ENCODE results near the gene XXYLT1.
A peak's percentile ranks its signal among the peaks of the same experiment; 100 is the strongest.

The XXYLT1 gene

GRCh38 chr3:195266428-195266827 is 4.5 kb downstream of the XXYLT1 start:
- Histone ChIP-seq H3K4me3 (ENCODE audit: insufficient read length, low read depth) (no peak overlapping the region), H3K9me3 (ENCODE audit: insufficient read depth, low read length) (no peaks in the 10 kb centered on the region), H3K27me3 (ENCODE audit: insufficient read depth, insufficient read length) (no peaks in the 10 kb centered on the region), H3K9ac (ENCODE audit: insufficient read length, low read depth) (no peak overlapping the region), H3K4me1 (ENCODE audit: insufficient read depth, insufficient read length) (peaks cover 11% of the 10 kb centered on the region), H3K36me3 (ENCODE audit: insufficient read depth, insufficient read length, low read length) (peaks cover 57% of the 10 kb centered on the region)
- TF ChIP-seq SUZ12 (IDR thresholded peaks at IDR 0.05; ENCODE audit: extremely low read depth, insufficient read depth, insufficient read length) (no peak), ZNF274 (IDR thresholded peaks at IDR 0.05; ENCODE audit: low read depth, low read length) (no peak), YY1 (IDR thresholded peaks at IDR 0.05; ENCODE audit: insufficient read depth, insufficient read length) (no peak)
- no peak for DNase-seq (ENCODE audit: low read depth, low spot score)

- no peak overlapping the region for H3K9ac ChIP-seq (ENCODE audit: insufficient read length, low read depth)
- peaks cover 14% of the 10 kb centered on the region for H3K4me1 ChIP-seq (ENCODE audit: insufficient read depth, insufficient read length)
- H3K27me3 ChIP-seq (ENCODE audit: insufficient read depth, insufficient read length), result no peaks in the 10 kb centered on the region
- H3K4me3 ChIP-seq (ENCODE audit: insufficient read length, low read depth), result no peak overlapping the region
- H3K36me3 ChIP-seq (ENCODE audit: insufficient read depth, insufficient read length, low read length), result peaks cover 57% of the 10 kb centered on the region
- H3K9me3 ChIP-seq (ENCODE audit: insufficient read depth, low read length), result no peaks in the 10 kb centered on the region
- no peak for DNase-seq (ENCODE audit: low read depth, low spot score)
- no peak for TF ChIP-seq ZNF274 (IDR thresholded peaks at IDR 0.05; ENCODE audit: low read depth, low read length)
- no peak for TF ChIP-seq SUZ12 (IDR thresholded peaks at IDR 0.05; ENCODE audit: extremely low read depth, insufficient read depth, insufficient read length)
- no peak for TF ChIP-seq YY1 (IDR thresholded peaks at IDR 0.05; ENCODE audit: insufficient read depth, insufficient read length)
Measured at GRCh38 chr3:195265363-195265976, 5.5 kb downstream of the XXYLT1 start.

- Histone ChIP-seq H3K27me3 (ENCODE audit: insufficient read depth, insufficient read length) (no peaks in the 10 kb centered on the region), H3K4me1 (ENCODE audit: insufficient read depth, insufficient read length) (peaks cover 9% of the 10 kb centered on the region), H3K4me3 (ENCODE audit: insufficient read length, low read depth) (no peak overlapping the region), H3K9me3 (ENCODE audit: insufficient read depth, low read length) (no peaks in the 10 kb centered on the region), H3K36me3 (ENCODE audit: insufficient read depth, insufficient read length, low read length) (peaks cover 53% of the 10 kb centered on the region), H3K9ac (ENCODE audit: insufficient read length, low read depth) (no peak overlapping the region)
- no peak for TF ChIP-seq SUZ12 (IDR thresholded peaks at IDR 0.05; ENCODE audit: extremely low read depth, insufficient read depth, insufficient read length)
- TF ChIP-seq ZNF274 (IDR thresholded peaks at IDR 0.05; ENCODE audit: low read depth, low read length), result no peak
- no peak for TF ChIP-seq YY1 (IDR thresholded peaks at IDR 0.05; ENCODE audit: insufficient read depth, insufficient read length)
- no peak for DNase-seq (ENCODE audit: low read depth, low spot score)
Measured at GRCh38 chr3:195263925-195264600, 6.9 kb downstream of the XXYLT1 start.

GRCh38 chr3:195263193-195263924 is 7.6 kb downstream of the XXYLT1 start:
- H3K4me1 ChIP-seq (ENCODE audit: insufficient read depth, insufficient read length), result peaks cover 3% of the 10 kb centered on the region
- no peaks in the 10 kb centered on the region for H3K9me3 ChIP-seq (ENCODE audit: insufficient read depth, low read length)
- no peak for DNase-seq (ENCODE audit: low read depth, low spot score)
- TF ChIP-seq ZNF274 (IDR thresholded peaks at IDR 0.05; ENCODE audit: low read depth, low read length) (no peak), YY1 (IDR thresholded peaks at IDR 0.05; ENCODE audit: insufficient read depth, insufficient read length) (no peak), SUZ12 (IDR thresholded peaks at IDR 0.05; ENCODE audit: extremely low read depth, insufficient read depth, insufficient read length) (no peak)
- H3K27me3 ChIP-seq (ENCODE audit: insufficient read depth, insufficient read length), result no peaks in the 10 kb centered on the region
- H3K36me3 ChIP-seq (ENCODE audit: insufficient read depth, insufficient read length, low read length), result peaks cover 46% of the 10 kb centered on the region
- H3K9ac ChIP-seq (ENCODE audit: insufficient read length, low read depth), result no peak overlapping the region
- H3K4me3 ChIP-seq (ENCODE audit: insufficient read length, low read depth), result no peak overlapping the region

GRCh38 chr3:195261925-195262324 is 9.0 kb downstream of the XXYLT1 start:
- peaks cover 38% of the 10 kb centered on the region for H3K36me3 ChIP-seq (ENCODE audit: insufficient read depth, insufficient read length, low read length)
- no peaks in the 10 kb centered on the region for H3K9me3 ChIP-seq (ENCODE audit: insufficient read depth, low read length)
- H3K9ac ChIP-seq (ENCODE audit: insufficient read length, low read depth), result no peak overlapping the region
- TF ChIP-seq ZNF274 (IDR thresholded peaks at IDR 0.05; ENCODE audit: low read depth, low read length), result no peak
- TF ChIP-seq YY1 (IDR thresholded peaks at IDR 0.05; ENCODE audit: insufficient read depth, insufficient read length), result no peak
- TF ChIP-seq SUZ12 (IDR thresholded peaks at IDR 0.05; ENCODE audit: extremely low read depth, insufficient read depth, insufficient read length), result no peak
- peaks cover 5% of the 10 kb centered on the region for H3K4me1 ChIP-seq (ENCODE audit: insufficient read depth, insufficient read length)
- no peak overlapping the region for H3K4me3 ChIP-seq (ENCODE audit: insufficient read length, low read depth)
- DNase-seq (ENCODE audit: low read depth, low spot score), result no peak
- no peaks in the 10 kb centered on the region for H3K27me3 ChIP-seq (ENCODE audit: insufficient read depth, insufficient read length)

GRCh38 chr3:195260280-195260905 is 10.6 kb downstream of the XXYLT1 start:
- DNase-seq (ENCODE audit: low read depth, low spot score), result no peak
- TF ChIP-seq ZNF274 (IDR thresholded peaks at IDR 0.05; ENCODE audit: low read depth, low read length) (no peak), SUZ12 (IDR thresholded peaks at IDR 0.05; ENCODE audit: extremely low read depth, insufficient read depth, insufficient read length) (no peak), YY1 (IDR thresholded peaks at IDR 0.05; ENCODE audit: insufficient read depth, insufficient read length) (no peak)
- Histone ChIP-seq H3K36me3 (ENCODE audit: insufficient read depth, insufficient read length, low read length) (peaks cover 37% of the 10 kb centered on the region), H3K4me1 (ENCODE audit: insufficient read depth, insufficient read length) (peaks cover 8% of the 10 kb centered on the region), H3K9me3 (ENCODE audit: insufficient read depth, low read length) (no peaks in the 10 kb centered on the region), H3K4me3 (ENCODE audit: insufficient read length, low read depth) (peak overlapping the region; percentile 33), H3K9ac (ENCODE audit: insufficient read length, low read depth) (peak overlapping the region; percentile 76), H3K27me3 (ENCODE audit: insufficient read depth, insufficient read length) (no peaks in the 10 kb centered on the region)
